KOPT-K1 (cell line): Measurements from ENCODE around the gene CTSH.

ENCODE experiments used
- H3K27ac ChIP-seq: fragments of 200-600 bp; sonication (generic); 2 replicates; pipeline ENCODE4 v1.5.1; 2016; ENCODE audit warnings: antibody characterized with exemption, mild to moderate bottlenecking, low read depth, low read length; ENCODE audit not compliant: poor library complexity, severe bottlenecking
- H3K36me3 ChIP-seq: fragments of 200-600 bp; sonication (generic); 2 replicates; pipeline ENCODE4 v1.5.1; 2017; ENCODE audit warnings: antibody characterized with exemption, mild to moderate bottlenecking, low read length, moderate library complexity; ENCODE audit not compliant: insufficient read depth
- H3K9me3 ChIP-seq: fragments of 200-600 bp; sonication (generic); 2 replicates; pipeline ENCODE4 v1.5.1; 2017; ENCODE audit warnings: antibody characterized with exemption, low read length, mild to moderate bottlenecking; ENCODE audit not compliant: insufficient read depth, poor library complexity, severe bottlenecking

CTSH gene

DNA sequence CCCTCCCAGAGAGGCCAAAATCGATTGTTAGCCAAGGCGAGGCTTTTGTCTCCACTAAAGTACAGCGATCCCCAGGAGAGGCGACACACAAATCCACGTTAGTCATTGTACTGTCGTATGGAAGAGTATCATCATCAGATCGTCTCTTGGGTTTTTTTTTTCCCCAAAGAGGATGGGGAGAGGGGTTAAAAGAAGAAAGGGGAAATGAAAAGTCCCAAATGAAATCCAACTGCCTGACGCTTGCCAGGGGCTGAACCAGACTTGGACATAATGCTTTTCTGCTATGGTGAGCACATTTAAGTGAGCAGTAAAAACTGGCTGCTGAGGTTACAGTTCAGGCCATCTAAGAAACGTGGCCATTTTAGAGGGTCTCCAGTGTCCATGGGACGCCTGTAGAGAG, 37.9 kb upstream of the CTSH start:
- Histone ChIP-seq H3K9me3 (no peaks in the 10 kb centered on the region), H3K27ac (no peak overlapping the region), H3K36me3 (no peaks in the 10 kb centered on the region)

DNA sequence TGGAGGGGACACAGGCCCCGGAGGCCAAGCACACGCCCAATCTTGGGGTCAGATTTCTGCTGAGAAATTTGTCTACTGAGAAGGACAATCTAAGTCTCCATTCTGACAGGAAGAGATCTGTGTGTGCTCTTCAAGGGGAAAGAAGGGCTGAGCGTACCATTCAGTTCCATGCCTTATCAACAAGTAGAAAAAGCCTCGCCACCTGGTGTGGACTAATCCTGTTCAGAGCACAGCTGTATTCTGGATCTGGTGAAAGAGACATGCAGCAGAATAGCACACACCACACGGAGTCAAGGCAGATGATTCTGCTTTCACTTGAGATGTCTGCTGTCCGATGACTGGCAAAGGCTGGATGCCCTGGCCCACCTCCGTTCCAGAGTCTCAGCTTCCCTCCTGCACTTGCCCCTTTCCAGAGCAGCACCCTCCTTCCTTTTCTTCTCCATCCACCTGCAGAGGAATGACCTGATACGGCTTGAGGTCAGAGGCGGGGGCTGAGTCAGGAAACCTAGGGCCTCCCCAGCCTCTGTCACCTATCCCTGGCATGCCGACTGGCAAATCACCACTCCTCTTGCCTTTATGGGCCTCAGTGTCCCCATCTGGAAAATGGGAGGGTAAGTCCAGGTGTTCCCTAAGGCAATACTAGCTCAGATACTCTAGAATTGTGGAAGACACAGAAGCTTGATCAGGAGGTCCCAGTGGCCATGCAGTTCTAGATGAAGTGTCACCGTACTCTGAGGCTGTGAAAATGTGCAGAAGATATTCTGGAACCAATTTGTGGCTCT, 36.9 kb upstream of the CTSH start:
- Histone ChIP-seq H3K27ac (peak overlapping the region; percentile 21), H3K9me3 (no peaks in the 10 kb centered on the region), H3K36me3 (no peaks in the 10 kb centered on the region)

DNA sequence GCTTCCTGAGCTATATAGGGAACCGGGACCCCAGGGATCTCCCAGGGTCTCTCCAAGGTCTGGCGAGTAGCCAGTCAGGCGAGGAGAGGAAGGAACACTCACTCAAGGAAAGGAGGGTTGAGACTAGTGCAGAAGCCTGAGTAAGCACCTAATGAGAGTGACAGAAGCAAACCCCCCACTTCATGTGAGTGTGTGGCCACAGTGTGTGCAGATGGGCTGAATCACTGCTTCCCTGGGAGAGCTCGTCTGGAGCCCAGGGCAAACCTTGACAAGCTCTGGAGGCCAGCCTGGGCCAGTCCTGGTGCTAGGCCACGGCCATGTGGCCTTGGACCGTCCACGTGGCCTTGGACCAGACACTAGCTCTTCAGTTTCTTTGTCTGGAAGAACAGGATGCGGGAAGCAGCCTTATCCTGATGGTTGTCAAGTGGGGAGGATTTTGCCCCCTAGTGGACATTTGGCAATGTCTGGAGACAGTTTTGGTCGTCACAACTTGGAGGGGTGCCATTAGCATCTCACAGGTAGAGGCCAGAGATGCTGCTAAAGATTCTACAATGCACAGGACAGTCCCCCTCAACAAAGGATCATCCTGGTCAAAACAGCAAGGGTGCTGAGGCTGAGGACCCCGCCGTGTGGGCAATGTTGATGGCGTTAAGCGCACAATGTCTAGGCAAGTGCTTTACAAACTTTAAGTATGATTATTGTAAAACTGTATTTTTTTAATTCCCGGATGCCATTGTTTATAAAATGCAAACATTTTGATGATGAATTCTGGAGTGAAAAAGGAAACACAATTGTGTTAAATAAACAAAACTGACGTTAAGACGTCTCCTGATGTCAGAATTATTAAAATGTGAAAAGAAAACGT, 34.8 kb upstream of the CTSH start:
- Histone ChIP-seq H3K36me3 (no peaks in the 10 kb centered on the region), H3K9me3 (no peaks in the 10 kb centered on the region), H3K27ac (no peak overlapping the region)

DNA sequence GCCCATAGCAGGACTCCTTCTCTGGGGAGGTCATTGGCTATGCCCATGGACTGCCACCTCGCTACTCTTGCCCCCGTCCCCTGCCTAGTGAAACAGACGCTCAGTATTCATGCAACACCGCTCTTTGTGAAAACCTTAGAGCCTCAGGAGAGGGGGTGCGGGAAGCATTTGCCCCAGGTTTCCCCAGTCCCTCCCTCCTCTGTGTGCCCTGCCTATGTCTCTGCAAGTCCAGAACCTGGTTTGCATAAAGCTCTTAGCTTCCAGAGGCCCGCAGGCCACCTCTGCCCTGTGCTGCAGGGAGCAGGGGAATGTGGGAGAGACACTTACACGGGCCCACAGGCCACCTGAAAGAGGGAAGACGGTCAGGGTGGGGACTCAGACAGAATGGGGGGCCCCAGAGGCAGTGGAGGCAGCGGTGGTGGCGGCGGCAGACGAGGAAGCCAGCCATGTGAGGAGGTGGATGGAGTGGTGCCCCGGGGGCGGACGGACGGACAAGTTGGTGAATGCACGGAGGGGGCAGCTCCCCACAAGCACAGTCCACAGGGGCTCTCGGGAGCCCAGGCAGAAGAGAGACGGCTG, 33.8 kb upstream of the CTSH start:
- Histone ChIP-seq H3K27ac (no peak overlapping the region), H3K36me3 (no peaks in the 10 kb centered on the region), H3K9me3 (no peaks in the 10 kb centered on the region)

DNA sequence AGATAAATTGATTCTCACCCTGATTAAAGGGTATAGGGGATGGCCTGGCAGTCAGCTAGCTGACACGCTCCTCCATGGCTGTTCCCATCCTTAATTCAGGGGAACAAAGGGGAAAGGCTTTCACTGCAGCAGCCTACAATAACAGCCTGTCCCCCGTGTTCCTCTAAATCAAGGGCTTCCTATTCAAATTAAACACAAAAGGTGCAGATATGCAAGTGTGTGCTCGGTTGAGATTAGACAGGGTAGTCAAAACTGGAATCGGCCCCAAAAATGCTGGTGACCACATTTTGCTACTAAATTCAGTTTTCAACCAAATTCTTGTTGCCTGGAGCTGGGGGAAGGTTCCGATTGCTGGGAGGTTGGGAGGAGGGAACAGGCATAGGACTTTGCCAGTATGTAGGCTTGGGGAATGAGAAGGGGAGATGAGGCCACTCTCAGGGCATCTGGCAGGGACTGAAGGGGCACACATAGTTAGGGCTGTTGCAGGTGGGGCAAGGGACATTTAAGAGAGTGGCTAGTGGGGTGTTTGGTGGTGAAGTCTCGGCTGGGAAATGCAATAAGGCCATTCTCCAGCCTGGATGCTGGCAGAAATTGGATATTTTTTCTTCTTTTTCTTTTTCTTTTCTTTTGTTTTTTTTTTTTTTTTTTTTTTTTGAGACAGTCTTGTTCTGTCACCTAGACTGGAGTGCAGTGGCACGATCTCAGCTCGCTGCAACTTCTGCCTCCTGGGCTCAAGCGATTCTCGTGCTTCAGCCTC, 32.9 kb upstream of the CTSH start:
- Histone ChIP-seq H3K36me3 (no peaks in the 10 kb centered on the region), H3K27ac (no peak overlapping the region), H3K9me3 (no peaks in the 10 kb centered on the region)

DNA sequence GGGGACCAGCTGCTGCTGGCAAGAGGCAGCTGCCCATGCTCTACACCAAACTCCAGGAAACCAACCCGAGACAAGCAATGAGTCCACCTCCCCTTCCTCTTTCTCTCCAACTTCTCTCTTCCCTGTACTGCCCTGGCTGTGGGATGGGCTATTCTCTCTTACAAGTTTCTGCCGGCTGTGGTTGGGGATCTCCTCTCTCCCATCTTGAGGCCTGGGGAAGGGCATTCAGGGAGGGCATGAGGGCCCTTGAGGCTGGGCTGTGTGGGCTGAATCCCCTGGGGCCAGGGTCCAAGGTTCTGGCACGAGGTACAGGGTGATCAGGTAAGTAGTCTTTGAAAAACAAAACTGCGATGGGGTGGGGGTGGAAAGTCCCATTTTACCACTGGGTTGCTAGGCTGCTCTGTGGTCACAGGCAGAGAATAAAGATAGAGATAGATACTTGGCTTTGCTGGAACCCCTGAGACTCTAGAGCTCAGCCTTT, 32.3 kb upstream of the CTSH start:
- H3K9me3 ChIP-seq: no peaks in the 10 kb centered on the region
- H3K36me3 ChIP-seq: no peaks in the 10 kb centered on the region
- no peak overlapping the region for H3K27ac ChIP-seq

DNA sequence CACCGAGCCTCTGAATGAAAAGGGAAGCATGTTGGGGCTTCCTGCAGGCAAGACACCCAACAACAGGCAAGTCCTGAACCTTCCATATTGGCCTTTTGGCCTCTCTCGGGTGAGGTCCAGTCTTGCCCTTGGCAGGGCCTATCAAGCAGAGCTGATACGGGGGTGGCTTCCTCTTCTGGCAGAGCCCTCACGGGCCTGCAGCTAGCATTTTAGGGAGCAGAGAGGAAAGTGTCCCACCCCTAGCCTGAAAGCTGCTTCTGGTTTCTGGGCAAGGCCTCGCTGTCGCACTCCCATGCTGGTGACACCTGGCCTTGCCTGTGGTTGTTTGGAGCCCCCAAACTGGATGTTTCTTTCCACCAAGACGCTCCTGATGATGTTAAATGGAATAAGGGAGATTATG, 31.8 kb upstream of the CTSH start:
- no peaks in the 10 kb centered on the region for H3K36me3 ChIP-seq
- no peak overlapping the region for H3K27ac ChIP-seq
- no peaks in the 10 kb centered on the region for H3K9me3 ChIP-seq

DNA sequence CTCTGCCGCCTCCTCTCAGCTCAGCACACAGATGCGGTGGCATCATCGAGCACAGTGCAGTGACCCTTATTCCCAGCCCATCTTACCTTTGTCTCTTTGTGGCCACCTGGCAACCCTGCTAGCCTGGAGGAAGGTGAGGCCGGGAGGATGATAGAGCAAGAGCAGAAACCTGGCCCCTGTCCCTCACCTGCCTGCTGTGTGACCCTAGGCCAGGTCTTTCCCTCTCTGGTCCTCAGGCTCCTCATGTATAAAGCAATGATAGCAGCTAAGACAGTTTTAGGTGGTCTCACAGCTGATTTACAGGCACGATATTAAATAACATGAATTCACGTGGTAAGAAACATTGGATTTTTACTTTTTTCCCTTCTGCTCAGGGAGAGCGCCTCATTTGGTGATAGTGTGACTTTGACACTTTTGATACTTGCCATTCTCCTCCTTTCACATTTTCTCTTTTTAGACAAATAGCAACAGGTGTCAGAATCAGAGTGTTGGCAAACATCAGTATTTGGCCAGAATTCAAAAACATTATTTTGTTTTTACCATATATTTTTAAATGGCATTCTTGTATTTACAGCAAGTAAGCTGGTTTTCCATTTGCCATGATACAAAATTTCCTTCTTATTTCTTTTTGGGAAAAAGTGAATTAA, 29.5 kb upstream of the CTSH start:
- Histone ChIP-seq H3K27ac (no peak overlapping the region), H3K36me3 (no peaks in the 10 kb centered on the region), H3K9me3 (no peaks in the 10 kb centered on the region)

DNA sequence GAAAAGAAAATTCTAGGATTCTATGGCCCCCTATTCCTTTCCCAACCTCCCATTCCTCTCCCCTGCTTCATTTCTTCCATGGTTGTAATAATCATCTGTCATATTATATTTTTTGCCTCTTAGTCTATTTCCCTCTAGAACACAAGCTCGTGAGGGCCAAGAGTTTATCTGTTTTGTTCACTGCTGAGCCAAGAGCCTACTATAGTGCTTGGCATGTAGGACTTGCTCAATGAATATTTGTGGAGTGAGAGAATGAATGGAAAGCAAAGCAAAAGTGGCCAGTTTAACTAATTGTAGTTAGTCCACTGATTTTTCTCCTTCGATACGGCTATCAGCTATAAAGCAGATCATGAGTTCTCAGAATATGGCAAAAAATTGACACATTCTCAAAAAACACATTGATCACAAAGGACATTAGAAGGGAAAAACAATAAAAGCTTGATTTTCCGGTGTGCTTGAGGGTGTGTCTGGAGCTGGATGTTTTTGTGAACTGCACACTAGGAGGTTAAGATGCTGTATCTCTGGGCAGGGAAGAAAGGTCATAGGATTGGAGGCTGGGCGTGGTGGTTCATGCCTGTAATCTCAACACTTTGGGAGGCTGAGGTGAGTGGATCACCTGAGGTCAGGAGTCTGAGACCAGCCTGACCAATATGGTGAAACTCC, 25.0 kb upstream of the CTSH start:
- Histone ChIP-seq H3K27ac (no peak overlapping the region), H3K36me3 (no peaks in the 10 kb centered on the region), H3K9me3 (no peaks in the 10 kb centered on the region)

DNA sequence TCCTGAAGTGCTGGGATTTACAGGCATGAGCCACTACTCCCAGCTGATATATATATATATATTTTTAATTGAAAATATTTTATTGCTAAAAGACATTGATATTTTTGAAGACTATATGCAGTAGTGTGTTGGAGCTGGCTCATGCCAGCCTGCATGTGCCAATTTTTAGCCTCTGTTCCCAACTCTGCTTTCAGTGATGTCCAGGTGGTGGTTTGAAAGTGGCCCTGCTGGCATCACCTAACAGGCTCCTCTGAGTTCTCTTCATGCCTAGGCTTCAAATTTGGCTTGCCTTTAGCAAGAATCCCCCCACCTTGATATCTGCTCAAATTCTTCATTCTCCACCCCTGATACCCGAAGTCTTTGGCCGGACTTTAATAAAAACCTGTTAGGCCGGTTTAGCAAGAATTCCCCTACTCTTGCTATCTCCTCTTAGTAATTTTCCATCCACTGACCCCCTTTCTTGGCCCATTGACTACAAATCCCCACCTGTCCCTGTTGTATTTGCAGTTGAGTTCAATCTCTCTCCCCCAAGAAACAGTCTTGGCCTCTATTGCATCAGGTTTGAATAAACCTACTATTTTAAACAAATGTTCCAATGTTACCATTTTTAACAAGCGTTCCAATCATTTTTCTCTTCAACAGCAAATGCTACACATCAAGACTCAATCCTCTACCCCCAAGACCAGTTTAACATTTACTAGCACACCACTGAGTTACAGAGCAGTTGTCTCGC, 23.9 kb upstream of the CTSH start:
- H3K36me3 ChIP-seq: no peaks in the 10 kb centered on the region
- H3K9me3 ChIP-seq: no peaks in the 10 kb centered on the region
- no peak overlapping the region for H3K27ac ChIP-seq

DNA sequence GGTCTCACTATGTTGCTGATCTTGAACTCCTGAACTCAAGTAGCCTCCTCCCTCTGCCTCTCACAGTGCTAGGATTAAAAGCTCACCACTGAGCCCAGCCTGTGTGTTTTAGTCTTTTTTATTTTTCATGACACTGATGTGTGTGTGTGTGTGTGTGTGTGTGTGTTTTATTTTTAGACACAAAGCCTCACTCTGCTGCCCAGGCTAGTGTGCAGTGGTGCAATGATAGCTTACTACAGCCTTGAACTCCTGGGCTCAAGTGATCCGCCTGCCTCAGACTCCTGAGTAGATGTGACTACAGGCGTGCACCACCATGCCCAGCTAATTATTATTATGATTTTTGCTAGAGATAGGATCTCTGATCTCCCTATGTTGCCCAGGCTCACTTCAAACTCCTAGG, 23.3 kb upstream of the CTSH start:
- Histone ChIP-seq H3K36me3 (no peaks in the 10 kb centered on the region), H3K27ac (no peak overlapping the region), H3K9me3 (no peaks in the 10 kb centered on the region)

DNA sequence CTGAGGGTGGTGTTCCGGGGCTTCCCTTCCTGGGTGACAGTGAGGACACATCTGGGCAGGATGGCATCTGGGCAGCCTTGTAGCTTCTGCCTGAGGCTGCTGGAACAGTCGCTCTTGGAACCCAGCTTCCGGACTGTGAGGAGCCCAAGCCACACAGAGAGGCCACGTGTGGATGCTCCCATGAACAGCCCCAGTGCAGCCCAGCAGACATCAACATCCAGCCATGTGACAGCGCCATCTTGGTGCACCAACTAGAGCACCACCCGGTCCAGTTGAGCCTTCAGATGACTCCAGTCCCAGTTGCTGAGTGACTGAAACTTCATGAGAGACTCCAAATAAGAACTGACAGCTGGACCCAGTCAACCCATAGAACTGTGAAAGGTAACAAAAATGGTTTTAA, 15.5 kb upstream of the CTSH start:
- no peak overlapping the region for H3K27ac ChIP-seq
- no peaks in the 10 kb centered on the region for H3K9me3 ChIP-seq
- no peaks in the 10 kb centered on the region for H3K36me3 ChIP-seq

DNA sequence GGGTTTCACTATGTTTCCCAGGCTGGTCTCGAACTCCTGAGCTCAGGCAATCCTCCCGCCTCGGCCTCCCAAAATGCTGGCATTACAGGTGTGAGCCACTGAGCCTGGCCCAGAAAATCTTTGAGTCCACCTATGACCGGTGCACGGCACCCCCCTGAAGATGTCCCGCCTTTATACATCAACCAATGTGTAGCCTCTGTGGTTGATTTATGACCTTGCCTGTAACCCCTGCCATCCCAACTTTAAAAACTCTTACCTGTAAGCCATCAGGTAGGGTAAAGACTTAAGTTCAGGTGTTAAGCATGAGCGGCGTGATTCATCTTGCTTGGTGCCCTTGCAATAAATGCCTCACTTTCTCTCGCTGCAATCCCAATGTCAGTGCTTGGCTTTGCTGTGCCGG, 14.5 kb upstream of the CTSH start:
- Histone ChIP-seq H3K9me3 (no peaks in the 10 kb centered on the region), H3K27ac (no peak overlapping the region), H3K36me3 (no peaks in the 10 kb centered on the region)
